HFFc6 (cell line): ENCODE measurements around the gene SOX10. TPM values are rescaled to one million over a fixed set of nuclear protein-coding genes. Genes with fewer than 3 reads are reported as not detected.

Experiments
- DNase-seq: peaks from one replicate; pipeline ENCODE4 v3.0.0-alpha.2; 2018
- H3K27ac Mint-ChIP-seq: 2 replicates; pipeline ENCODE4 v1.8.0; 2020; ENCODE audit warnings: mild to moderate bottlenecking, mixed read lengths
- H3K27me3 Mint-ChIP-seq: 2 replicates; pipeline ENCODE4 v1.8.0; 2021; ENCODE audit warnings: mild to moderate bottlenecking, moderate library complexity, mixed read lengths; ENCODE audit not compliant: insufficient read depth
- H3K36me3 Mint-ChIP-seq: 2 replicates; pipeline ENCODE4 v1.8.0; 2021; ENCODE audit warnings: low read depth, mixed read lengths
- H3K4me1 Mint-ChIP-seq: 2 replicates; pipeline ENCODE4 v1.8.0; 2020; ENCODE audit warnings: low read depth, mixed read lengths
- H3K4me3 Mint-ChIP-seq: 2 replicates; pipeline ENCODE4 v1.8.0; 2020; ENCODE audit warnings: mild to moderate bottlenecking, moderate library complexity, mixed read lengths
- H3K9me3 Mint-ChIP-seq: 2 replicates; pipeline ENCODE4 v1.8.0; 2020; ENCODE audit warnings: mild to moderate bottlenecking, mixed read lengths
- total RNA-seq, 6 experiments: library from RNA; stranded (reverse); fragmentation: NEBNext Ultra II Directional; extraction: Animal tissue kit (Norgen Biotek cat#: 25700); gene quantifications; 2 replicates in 1 of 6; 3 replicates in 5 of 6; pipeline ENCODE4 v1.2.3, GENCODE V29; 2021
- TF ChIP-seq, protein P1 (sequence below): fragments of 200-600 bp; sonication (generic); IDR thresholded peaks from 2 replicates; pipeline ENCODE4 v1.5.0; 2021; ENCODE audit warnings: antibody characterized with exemption, mild to moderate bottlenecking

SOX10 gene
- total RNA-seq, 6 experiments from 2014 or later: not detected

DNA sequence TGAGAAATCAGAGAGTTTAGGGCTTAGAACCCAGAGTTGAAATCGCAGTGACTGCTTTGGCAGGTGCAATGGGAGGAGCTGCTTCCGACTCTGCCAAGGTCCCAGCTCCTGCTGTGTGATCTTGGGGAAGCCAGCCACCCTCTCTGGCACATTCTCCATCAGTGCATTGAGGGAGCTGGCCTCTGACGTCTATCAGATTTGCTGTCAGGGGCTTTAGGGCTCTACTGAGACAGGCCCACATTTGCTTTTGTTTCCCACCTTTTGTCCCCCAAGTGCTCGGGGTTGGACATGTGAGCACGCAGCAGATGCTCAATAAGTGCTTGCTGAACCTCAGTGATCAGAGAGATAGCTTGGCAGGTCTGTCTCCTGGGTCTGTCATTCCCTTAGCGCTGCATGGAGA, 10.6 kb upstream of the SOX10 start:
- no peaks in the 10 kb centered on the region for H3K36me3 Mint-ChIP-seq
- peaks cover 2% of the 10 kb centered on the region; the same call in 1 of the 2 replicates for H3K4me1 Mint-ChIP-seq
- peaks cover 19% of the 10 kb centered on the region for H3K27me3 Mint-ChIP-seq
- no peak overlapping the region for H3K27ac Mint-ChIP-seq
- H3K9me3 Mint-ChIP-seq: no peaks in the 10 kb centered on the region
- DNase-seq: no peak
- no peak overlapping the region for H3K4me3 Mint-ChIP-seq
- TF ChIP-seq, protein P1, sequence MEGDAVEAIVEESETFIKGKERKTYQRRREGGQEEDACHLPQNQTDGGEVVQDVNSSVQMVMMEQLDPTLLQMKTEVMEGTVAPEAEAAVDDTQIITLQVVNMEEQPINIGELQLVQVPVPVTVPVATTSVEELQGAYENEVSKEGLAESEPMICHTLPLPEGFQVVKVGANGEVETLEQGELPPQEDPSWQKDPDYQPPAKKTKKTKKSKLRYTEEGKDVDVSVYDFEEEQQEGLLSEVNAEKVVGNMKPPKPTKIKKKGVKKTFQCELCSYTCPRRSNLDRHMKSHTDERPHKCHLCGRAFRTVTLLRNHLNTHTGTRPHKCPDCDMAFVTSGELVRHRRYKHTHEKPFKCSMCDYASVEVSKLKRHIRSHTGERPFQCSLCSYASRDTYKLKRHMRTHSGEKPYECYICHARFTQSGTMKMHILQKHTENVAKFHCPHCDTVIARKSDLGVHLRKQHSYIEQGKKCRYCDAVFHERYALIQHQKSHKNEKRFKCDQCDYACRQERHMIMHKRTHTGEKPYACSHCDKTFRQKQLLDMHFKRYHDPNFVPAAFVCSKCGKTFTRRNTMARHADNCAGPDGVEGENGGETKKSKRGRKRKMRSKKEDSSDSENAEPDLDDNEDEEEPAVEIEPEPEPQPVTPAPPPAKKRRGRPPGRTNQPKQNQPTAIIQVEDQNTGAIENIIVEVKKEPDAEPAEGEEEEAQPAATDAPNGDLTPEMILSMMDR: no peak

- TF ChIP-seq, protein P1: no peak
- no peak for DNase-seq
- Mint-ChIP-seq H3K36me3 (no peaks in the 10 kb centered on the region), H3K9me3 (no peaks in the 10 kb centered on the region), H3K27me3 (peaks cover 15% of the 10 kb centered on the region), H3K4me1 (no peaks in the 10 kb centered on the region), H3K4me3 (no peak overlapping the region), H3K27ac (no peak overlapping the region)
Observed at GRCh38 chr22:37994049-37994448, 9.7 kb upstream of the SOX10 start.

GRCh38 chr22:37991731-37992442, 7.5 kb upstream of the SOX10 start:
- H3K27ac Mint-ChIP-seq: no peak overlapping the region
- no peaks in the 10 kb centered on the region for H3K36me3 Mint-ChIP-seq
- no peaks in the 10 kb centered on the region for H3K4me1 Mint-ChIP-seq
- no peak for DNase-seq
- no peaks in the 10 kb centered on the region for H3K9me3 Mint-ChIP-seq
- H3K27me3 Mint-ChIP-seq: peaks cover 9% of the 10 kb centered on the region; the same call in 1 of the 2 replicates
- no peak overlapping the region for H3K4me3 Mint-ChIP-seq
- TF ChIP-seq, protein P1: no peak

DNA sequence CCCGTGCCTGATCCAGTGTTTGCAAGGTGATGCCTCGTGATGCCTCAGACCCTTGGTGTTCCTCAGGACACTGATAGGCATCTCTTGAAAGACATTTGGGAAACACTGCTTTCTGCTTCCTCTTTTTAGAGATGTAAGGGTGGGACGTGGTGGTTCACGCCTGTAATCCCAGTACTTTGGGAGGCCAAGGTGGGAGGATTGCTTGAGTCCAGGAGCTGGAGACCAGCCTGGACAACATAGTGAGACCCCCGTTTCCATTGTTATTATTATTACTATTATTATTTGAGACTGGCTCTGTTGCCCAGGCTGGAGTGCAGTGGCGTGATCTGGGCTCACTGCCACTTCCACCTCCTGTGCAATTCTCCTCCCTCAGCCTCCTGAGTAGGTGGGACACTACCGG, 6.5 kb upstream of the SOX10 start:
- TF ChIP-seq, protein P1: no peak
- Mint-ChIP-seq H3K4me3 (no peak overlapping the region), H3K4me1 (no peaks in the 10 kb centered on the region), H3K27me3 (peaks cover 9% of the 10 kb centered on the region; the same call in 1 of the 2 replicates), H3K27ac (no peak overlapping the region), H3K36me3 (no peaks in the 10 kb centered on the region), H3K9me3 (no peaks in the 10 kb centered on the region)
- no peak for DNase-seq

DNA sequence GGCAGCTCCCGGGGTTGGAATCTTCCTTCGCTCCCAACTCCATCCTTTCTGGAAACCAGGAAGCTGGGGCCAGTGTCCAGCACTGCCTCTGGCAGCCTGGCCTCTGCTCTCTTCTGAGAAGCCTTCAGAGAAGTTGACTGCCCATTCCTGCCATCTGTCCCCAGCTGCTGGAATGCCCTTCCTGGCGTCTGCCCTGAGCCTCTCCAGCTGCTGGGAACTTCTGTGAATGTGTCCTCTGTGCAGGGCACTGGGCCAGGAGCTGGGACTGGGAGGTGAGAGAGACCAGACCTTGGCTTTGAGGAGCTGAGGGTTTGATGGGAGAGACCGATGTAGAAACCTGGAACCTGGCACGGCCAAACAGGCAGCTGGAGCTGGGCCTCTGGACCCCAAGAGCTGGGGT, 5.9 kb upstream of the SOX10 start:
- no peaks in the 10 kb centered on the region for H3K4me1 Mint-ChIP-seq

More for the DNA sequence above, 5.9 kb upstream of the SOX10 start:
- H3K27ac Mint-ChIP-seq: no peak overlapping the region
- H3K27me3 Mint-ChIP-seq: peaks cover 11% of the 10 kb centered on the region; the same call in 1 of the 2 replicates
- no peaks in the 10 kb centered on the region for H3K36me3 Mint-ChIP-seq
- TF ChIP-seq, protein P1: no peak
- H3K4me3 Mint-ChIP-seq: no peak overlapping the region
- H3K9me3 Mint-ChIP-seq: no peaks in the 10 kb centered on the region
- no peak for DNase-seq
